GM04503 (cell line): ENCODE data around the gene ATP5F1D.
"Not testable (repeated sequence)": the region's sequence is repeated elsewhere in the genome, so short reads cannot be mapped to it uniquely, and the experiment has no call there.

Experiments
- DNase-seq: peaks from one replicate; pipeline ENCODE4 v3.0.0-alpha.2; 2012; ENCODE audit warnings: low read depth

ATP5F1D gene

DNA sequence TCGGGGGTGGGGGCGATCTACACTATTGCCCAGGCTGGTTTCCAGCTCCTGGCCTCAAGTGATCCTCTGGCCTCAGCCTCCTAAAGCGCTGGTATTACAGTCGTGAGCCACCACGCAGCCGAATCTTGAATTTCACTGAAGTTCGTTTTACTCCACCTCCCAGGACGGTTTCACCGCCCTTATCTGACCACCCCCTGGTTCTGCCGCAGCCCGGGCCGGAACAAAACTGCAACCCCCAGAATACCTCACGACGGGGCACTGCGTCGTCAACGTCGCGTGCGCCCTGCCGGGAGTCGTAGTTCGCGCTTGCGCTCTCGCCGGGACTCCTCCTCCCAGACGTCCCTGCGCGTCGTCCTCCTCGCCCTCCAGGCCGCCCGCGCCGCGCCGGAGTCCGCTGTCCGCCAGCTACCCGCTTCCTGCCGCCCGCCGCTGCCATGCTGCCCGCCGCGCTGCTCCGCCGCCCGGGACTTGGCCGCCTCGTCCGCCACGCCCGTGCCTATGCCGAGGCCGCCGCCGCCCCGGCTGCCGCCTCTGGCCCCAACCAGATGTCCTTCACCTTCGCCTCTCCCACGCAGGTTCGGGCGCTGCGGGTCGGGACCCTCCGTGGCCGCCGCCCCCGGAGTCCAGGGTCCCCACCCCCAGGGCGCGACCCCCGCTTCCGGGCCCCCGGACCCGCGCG is at the start of gene ATP5F1D:
Gene ATP5F1D, plus strand, starts transcription at position 335 of the 679 bp plus-strand sequence. Its CDS starts 100 bp downstream, at position 435.
- DNase-seq: no peak

DNA sequence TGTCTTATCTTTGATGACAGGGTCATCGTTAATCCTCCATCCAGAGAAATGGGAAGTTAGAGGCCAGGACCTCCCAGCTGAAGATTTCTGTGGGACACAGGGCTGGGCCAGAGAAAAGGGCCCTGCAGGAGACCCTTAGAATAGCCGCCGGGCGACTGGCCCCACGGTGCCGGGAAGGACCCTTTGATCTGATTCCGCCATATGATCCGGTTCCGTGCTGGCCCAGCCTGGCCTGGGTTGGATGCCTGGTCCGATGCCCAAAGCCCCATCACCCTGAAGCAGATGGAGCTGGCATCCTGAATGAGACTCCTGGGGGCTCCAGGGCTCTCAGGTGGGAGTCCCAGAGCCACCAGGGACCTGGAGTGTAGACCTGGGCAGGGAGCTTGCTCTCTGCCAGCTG is 42.0 kb upstream of the ATP5F1D start:
- no peak for DNase-seq

DNA sequence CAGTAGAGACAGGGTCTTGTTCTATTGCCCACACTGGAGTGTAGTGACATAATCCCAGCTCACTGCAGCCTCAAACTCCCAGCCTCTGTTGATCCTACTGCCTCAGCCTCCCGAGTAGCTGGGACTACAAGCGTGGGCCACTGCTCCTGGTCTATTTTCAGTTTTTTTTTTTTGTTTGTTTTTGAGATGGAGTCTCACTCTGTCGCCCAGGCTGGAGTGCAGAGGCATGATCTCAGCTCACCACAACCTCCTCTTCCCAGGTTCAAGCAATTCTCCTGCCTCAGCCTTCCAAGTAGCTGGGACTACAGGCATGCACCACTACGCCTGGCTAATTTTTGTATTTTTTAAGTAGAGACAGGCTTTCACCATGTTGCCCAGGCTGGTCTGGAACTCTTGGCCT is 40.9 kb upstream of the ATP5F1D start:
- not testable (repeated sequence) for DNase-seq

DNA sequence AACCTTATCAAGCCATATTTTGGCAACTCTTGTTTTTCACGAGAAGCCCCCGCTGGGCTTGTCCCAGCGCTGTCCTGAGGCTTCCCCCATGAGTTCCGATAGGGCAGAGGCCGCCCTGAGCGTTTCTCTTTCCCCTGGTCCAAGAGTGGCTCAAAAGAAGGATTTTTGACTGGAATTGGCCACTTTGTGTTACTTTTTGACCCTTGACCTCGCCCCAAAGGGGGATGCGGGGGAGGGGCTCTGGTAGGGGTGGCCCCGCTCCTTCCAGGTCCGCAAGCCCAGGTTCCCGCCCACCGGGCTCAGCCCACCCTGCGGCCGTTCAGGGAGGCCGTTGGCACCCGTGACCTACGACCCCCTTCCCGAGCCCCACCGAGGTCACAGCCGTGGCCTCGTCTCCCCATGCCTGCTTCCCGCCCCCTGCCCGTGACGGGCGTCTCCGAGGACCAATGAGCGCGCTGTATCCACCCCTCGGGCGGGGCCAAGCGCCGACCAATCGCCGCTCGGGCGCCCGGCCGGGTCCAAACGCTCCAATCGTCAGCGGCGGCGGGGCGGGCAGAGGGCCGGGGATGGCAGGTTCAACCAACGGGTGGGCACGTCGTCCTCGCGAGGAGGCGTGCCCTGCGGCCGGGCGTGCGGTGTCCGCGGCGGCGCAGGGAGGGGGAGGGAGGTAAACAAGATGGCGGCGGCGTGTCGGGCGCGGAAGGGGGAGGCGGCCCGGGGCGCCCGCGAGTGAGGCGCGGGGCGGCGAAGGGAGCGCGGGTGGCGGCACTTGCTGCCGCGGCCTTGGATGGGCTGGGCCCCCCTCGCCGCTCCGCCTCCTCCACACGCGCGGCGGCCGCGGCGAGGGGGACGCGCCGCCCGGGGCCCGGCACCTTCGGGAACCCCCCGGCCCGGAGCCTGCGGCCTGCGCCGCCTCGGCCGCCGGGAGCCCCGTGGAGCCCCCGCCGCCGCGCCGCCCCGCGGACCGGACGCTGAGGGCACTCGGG is 36.1 kb upstream of the ATP5F1D start, which contains the start of gene STK11:
Gene STK11, plus strand, starts transcription at position 665 of the 986 bp plus-strand sequence. CDS start 1,136 bp downstream, outside the sequence.
- peak; percentile 68 for DNase-seq

DNA sequence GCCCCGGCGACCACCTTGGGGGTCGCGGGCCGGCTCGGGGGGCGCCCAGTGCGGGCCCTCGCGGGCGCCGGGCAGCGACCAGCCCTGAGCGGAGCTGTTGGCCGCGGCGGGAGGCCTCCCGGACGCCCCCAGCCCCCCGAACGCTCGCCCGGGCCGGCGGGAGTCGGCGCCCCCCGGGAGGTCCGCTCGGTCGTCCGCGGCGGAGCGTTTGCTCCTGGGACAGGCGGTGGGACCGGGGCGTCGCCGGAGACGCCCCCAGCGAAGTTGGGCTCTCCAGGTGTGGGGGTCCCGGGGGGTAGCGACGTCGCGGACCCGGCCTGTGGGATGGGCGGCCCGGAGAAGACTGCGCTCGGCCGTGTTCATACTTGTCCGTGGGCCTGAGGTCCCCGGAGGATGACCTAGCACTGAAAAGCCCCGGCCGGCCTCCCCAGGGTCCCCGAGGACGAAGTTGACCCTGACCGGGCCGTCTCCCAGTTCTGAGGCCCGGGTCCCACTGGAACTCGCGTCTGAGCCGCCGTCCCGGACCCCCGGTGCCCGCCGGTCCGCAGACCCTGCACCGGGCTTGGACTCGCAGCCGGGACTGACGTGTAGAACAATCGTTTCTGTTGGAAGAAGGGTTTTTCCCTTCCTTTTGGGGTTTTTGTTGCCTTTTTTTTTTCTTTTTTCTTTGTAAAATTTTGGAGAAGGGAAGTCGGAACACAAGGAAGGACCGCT is 35.2 kb upstream of the ATP5F1D start:
- no peak for DNase-seq

DNA sequence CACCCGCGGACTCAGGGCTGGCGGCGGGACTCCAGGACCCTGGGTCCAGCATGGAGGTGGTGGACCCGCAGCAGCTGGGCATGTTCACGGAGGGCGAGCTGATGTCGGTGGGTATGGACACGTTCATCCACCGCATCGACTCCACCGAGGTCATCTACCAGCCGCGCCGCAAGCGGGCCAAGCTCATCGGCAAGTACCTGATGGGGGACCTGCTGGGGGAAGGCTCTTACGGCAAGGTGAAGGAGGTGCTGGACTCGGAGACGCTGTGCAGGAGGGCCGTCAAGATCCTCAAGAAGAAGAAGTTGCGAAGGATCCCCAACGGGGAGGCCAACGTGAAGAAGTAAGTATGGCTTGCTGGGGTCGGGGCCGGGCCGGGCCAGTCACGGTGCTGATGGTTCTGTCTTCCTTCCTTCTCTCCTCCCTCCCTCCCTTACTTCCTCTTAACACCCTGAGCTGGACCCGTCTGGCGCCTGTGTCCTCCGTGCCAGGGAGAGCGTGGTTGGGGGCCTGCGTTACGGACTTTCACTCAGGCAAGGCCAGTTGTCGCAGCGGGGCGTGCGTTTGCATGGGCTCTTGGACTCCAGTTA is 34.6 kb upstream of the ATP5F1D start:
- no peak for DNase-seq

DNA sequence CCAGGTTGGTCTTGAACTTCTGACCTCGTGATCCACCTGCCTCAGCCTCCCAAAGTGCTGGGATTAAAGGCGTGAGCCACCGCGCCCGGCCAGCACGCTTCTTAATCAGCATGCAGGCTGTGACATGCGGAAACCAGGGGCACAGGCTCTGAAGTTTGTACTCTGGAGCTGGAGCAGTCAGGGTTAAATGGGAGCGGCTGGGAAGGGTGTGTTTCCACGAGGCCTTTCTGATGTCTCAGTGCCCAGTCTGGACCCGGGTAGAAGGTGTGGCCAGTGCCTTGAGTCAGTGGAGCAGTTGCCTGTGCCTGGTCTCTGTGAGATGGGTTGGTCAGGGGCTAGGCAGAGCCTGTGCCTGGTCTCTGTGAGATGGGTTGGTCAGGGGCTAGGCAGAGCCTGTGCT is 32.7 kb upstream of the ATP5F1D start:
- DNase-seq: not testable (repeated sequence)

DNA sequence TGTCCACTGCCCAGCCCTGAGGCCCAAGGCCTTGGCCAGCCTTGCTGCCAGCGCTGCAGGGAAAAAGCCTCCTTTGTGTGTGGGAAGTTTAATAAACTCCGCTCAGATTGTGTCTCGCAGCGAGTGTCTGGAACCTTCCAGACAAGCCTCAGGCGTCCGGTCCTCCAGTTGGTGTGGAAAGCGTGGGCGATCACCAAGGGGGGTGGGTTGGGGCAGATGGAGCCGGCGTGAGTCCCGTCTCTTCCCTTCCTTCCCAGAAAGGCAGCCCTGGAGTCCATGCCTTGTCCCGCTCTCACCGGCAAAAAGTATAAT is 31.4 kb upstream of the ATP5F1D start:
- no peak for DNase-seq

DNA sequence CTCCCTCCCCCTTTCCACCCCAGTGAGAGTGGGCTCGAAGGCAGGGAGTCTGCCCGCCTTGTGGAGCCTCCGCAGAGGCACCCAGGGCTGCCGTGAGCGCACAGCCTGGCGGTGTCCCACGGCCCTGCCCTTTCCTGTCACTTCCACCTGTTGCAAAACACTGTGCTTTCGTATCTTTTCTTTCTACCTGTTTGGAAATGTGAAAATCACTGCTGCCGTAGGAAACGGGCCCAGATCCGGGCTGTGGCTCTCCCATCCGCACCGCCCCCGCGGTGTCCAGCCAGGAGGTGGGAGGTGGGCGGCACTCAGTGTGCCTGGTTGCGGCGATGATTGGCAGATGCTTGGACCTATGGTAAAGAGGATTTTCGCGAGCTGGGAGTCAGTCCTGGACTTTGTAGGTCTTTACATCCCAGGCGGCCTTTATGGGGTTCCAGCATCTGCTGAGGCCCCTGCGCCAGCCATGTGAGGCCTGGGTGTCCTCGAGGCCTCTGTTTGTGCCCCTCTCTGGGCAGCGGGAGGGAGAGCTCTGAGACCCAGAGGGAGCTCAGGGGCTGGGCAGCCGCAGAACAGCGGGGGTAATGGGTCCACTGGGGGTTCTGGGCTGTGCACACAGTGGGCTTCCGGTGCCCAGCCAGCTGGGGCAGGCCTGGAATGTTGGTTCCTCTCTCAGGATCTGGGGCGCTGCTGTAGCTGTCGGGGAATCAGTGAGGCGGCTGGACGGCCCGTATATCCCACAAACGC is 29.9 kb upstream of the ATP5F1D start:
- DNase-seq: no peak

DNA sequence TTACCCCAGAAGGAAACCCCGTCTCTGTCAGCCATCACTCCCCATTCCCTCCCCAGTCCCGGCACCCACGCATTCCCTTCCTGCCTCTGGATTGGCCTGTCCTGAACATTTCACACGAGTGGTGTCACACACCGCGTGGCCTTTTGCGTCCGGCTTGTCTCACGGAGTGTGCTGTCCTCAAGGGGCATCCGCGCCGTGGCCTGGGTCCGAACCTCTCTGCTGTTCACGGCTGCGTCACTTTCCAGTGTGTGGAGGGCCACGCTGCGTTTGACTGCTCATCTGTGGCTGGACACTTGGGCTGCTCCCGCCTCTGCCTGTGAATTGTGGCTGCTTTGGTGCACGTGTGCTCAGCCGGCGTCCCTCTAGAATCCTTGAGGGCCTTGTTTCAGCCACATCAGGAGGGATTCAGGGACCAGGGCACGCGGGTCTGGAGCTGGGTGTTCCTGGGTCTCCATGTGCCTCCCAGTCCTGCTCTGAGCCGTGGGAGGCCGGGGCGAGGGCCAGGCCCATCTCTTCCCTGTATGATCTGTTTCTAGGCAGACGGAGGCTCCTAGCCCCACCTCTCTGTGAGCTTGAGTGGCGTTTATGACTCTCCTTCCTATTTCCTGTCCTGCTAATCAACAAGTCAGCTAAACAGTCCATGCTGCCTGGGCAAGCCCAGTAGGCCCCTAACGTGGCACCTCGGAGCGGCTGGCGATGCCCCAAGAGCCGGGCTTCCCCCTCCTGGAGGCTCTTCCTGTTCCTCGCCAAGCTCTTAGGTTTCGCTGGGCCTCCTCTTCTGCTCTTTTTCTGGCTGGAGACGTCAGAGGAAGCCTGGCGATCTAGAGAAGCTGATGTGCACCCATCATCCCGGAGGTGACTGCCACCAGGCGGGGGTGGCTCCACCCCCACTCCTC is 27.9 kb upstream of the ATP5F1D start:
- DNase-seq: peak; percentile 85

DNA sequence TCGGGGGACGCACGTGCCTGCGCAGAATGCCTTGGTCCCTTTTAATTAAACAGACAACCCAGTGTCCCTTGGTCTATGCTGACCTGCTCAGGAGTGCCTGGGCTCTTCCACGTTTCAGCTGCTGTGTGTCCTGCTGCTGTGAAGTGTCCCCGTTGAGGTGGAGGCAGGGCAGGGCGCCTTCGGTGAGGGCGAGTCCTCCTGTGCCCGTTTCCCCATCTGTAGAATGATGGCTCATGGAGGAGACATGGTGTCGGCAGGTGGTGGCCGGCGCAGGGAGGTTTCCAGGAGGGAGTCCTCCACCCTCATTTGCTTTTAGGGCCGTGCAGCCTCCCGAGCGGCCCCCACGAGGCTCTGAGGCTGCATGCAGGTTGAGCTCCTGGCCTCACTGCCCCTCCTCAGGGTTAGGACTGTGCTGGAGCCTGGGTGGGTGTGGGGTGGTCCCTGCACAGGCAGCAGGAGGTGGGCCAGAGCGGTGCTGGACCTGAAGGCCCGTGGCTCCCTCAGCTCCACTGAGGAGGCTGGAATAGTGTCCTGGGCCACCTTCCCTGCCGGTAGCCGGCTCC is 27.2 kb upstream of the ATP5F1D start:
- DNase-seq: no peak

DNA sequence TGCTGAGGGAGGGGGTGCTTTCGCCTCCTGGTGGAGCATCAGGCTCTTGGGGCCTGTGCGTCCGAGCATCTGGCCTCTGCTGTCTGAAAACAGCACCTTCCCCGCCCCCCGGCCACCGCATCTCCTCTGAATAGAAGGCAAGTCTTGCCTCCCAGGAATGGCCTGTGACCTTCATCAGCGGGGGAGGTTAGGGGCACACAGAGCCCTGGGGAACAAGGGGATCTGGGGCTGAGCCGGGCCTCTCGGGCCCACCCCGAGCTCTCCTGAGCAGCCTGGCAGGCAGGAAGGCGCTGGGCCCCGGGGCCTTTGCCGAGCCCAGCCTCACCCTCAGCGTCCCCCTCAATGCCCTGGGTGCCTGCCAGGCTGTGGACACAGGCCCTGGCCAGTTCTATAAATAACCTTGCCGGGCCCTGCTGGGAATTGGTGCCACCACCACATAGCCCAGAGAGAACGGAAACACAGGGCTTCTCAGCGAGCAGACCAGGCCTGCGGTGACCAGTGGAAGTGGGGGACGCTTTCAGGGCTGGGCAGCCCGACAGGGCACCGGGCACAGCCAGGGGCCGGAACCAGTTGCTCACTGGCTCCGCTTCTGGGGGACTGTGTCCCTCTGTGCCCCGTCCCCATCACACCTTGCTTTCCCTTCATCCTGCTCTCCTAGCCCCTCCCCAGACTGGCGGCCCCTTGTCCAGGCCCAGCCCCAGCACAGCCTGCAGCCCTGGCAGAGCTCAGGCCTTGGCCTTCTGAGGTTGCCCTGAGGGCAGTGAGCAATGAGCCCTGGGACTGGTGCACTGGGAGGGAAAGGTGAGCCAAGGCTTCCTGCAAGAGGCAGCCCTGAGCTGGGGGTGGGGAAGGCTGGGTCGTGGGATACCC is 26.5 kb upstream of the ATP5F1D start:
- peak; percentile 31 for DNase-seq

DNA sequence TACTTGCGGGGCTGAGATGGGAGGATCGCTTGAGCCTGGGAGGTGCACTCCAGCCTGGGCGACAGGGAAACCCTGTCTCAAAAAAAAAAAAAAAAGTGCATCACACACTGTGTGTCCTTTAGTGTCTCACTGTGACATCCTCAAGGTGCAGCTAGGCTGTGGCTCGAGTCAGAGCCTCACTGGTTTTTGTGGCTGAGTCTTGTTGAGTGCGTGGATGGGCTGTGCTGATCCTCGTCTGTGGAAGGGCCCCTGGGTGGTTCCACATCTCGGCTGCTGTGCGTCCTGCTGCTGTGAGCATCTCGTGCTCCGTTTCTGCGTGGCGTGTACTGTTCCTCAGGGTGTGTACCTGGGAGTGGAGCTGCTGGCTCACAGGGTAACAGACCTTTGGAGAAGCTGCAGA is 24.8 kb upstream of the ATP5F1D start:
- no peak for DNase-seq

DNA sequence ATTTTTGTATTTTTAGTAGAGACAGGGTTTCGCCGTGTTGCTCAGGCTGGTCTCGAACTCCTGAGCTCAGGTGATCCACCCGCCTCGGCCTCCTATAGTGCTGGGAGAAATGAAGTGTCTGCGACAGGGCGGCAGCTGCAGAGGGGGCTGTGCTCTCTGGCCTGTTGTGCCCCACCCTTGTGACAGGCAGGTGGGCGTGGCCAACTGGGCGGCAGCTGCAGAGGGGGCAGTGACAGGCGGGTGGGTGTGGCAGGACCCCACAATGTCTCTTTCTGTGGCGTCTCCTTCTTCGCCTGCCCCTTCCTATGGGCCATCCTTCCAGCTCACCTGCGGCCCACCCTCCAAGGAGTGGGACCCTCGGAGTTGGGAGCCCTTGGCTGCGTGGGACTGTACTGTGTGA is 24.2 kb upstream of the ATP5F1D start:
- DNase-seq: no peak

DNA sequence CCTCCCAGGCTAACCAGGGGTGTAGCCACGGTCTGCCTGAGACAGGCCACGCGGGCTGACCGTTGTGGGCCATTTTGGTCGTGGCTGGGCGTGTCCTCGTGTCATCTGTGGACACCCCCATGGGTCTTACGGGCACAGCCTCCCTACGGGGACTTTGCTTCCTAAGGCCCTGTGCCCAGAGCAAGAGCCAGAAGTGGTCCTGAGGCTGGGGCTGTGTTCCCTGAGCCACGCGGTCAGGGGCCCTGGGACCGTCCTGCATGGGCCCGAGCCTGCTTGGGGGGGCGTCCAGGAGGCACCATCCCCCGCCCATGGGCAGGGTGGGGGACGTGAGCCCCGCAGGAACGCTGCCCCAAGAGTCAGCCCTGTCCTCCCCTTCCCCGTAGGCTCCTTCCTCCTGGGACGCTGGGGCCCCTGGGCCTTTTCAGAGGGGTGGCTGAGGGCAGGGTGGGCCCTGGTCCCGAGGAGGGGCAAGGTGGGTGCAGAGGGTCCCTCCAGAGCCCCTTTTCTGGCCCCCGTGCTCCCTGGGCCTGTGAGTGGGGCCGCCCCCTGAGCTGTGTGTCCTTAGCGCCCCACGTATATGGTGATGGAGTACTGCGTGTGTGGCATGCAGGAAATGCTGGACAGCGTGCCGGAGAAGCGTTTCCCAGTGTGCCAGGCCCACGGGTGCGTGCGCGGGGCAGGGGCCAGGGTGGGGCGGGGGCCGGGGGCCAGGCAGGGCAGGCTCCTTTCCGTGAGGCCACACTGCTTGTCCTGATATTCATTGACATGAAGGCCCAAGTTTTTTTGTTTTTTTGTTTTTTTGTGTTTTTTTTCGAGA is 22.6 kb upstream of the ATP5F1D start:
- DNase-seq: no peak

DNA sequence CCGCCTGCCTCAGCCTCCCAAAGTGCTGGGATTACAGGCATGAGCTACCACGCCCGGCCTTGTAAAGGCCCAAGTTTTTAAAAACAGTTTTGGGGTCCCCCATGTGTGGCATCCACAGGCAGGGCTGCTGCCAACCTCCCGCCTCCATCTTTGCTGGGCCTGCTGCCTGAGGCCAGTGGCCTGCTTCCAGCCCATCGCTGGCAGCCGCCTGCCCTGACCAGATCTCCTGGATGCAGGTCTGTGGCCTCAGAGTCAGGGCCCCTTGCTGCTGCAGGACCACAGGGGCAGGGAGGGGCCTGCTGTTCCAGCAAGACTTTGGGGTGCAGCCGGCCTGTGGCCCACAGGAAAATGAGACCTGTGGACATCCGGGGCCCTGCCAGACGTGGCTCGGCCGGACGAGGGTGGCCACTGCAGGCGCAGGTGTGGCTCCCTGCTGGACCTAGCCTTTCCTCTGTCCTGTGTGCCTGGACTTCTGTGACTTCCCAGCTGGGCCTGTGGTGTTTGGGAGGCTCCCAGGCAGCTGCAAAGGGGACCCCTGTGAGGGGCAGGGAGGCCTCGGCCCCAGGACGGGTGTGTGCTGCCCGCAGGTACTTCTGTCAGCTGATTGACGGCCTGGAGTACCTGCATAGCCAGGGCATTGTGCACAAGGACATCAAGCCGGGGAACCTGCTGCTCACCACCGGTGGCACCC is 21.6 kb upstream of the ATP5F1D start:
- no peak for DNase-seq

DNA sequence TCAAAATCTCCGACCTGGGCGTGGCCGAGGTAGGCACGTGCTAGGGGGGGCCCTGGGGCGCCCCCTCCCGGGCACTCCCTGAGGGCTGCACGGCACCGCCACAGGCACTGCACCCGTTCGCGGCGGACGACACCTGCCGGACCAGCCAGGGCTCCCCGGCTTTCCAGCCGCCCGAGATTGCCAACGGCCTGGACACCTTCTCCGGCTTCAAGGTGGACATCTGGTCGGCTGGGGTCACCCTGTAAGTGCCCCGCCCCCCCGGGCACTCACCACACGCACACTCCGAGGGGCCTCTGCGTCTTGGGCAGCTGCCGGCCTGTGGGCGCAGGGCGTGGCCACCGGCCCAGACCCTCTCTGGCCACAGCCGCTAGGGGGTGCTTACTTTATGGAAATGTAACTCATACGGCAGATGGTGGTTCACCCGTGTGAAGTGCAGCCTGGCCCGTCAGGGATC is 21.0 kb upstream of the ATP5F1D start:
- DNase-seq: no peak
